Smooth muscle cell (in vitro differentiated cells): Measurements from ENCODE around the gene SPHK1. TPM values are rescaled to one million over a fixed set of nuclear protein-coding genes. Genes with fewer than 3 reads are reported as not detected.

Experiments
- DNase-seq: peaks from one replicate; lab custom pipeline; 2025; ENCODE audit not compliant: unreplicated experiment; lab: John Stamatoyannopoulos, UW
- H2AFZ ChIP-seq: fragments of 200-600 bp; sonication (generic); 2 replicates; pipeline ENCODE4 v1.6.0; 2016; ENCODE audit warnings: antibody characterized with exemption, low read depth, mild to moderate bottlenecking
- H3F3A ChIP-seq: fragments of 200-600 bp; sonication (generic); 2 replicates; pipeline ENCODE4 v1.6.0; 2017; ENCODE audit warnings: antibody characterized with exemption, low read depth
- H3K27ac ChIP-seq: fragments of 200-600 bp; sonication (generic); 2 replicates; pipeline ENCODE4 v1.5.1; 2016; ENCODE audit warnings: low read depth, mild to moderate bottlenecking
- H3K27me3 ChIP-seq: fragments of 200-600 bp; sonication (generic); 2 replicates; pipeline ENCODE4 v1.6.1; 2016; ENCODE audit warnings: low read depth, mild to moderate bottlenecking
- H3K36me3 ChIP-seq: fragments of 200-600 bp; sonication (generic); 2 replicates; pipeline ENCODE4 v1.5.1; 2016; ENCODE audit warnings: low read depth
- H3K4me1 ChIP-seq: fragments of 200-600 bp; sonication (generic); 2 replicates; pipeline ENCODE4 v1.5.1; 2016; ENCODE audit warnings: low read depth
- H3K4me2 ChIP-seq: fragments of 200-600 bp; sonication (generic); 2 replicates; pipeline ENCODE4 v1.6.0; 2016; ENCODE audit warnings: mild to moderate bottlenecking
- H3K4me3 ChIP-seq: fragments of 200-600 bp; sonication (generic); 2 replicates; pipeline ENCODE4 v1.5.1; 2016; ENCODE audit warnings: mild to moderate bottlenecking
- H3K79me2 ChIP-seq: fragments of 200-600 bp; sonication (generic); 2 replicates; pipeline ENCODE4 v1.6.0; 2016; ENCODE audit warnings: low read depth, mild to moderate bottlenecking
- H3K9ac ChIP-seq: fragments of 200-600 bp; sonication (generic); 2 replicates; pipeline ENCODE4 v1.6.0; 2016; ENCODE audit warnings: low read depth
- H3K9me3 ChIP-seq: fragments of 200-600 bp; sonication (generic); replicated peaks from 2 replicates; pipeline ENCODE4 v1.5.1; 2016; ENCODE audit warnings: low read depth
- H4K20me1 ChIP-seq: fragments of 200-600 bp; sonication (generic); 2 replicates; pipeline ENCODE4 v1.6.0; 2016; ENCODE audit warnings: low read depth
- CTCF ChIP-seq: fragments of 200-600 bp; sonication (generic); IDR thresholded peaks from 2 replicates; pipeline ENCODE4 v1.5.1; 2017; ENCODE audit warnings: borderline replicate concordance, mild to moderate bottlenecking, antibody characterized with exemption; ENCODE audit not compliant: insufficient read depth, poor library complexity, severe bottlenecking
- WGBS: methylation state at CpG from one replicate; pipeline ENCODE4 v1.1.7; 2016; ENCODE audit warnings: low lambda C conversion rate; 5-methylcytosine and 5-hydroxymethylcytosine counted together
- polyA plus RNA-seq: library from polyadenylated mRNA; unstranded; fragments of >200 nt; fragmentation: Nextera tagmentation; extraction: Ambion mirVana; gene quantifications from 2 replicates; pipeline ENCODE4 v1.2.1, GENCODE V29; 2016
- total RNA-seq: library from RNA; depleted of rRNA; stranded (reverse); fragments of >200 nt; gene quantifications from 2 replicates; pipeline ENCODE4 v1.2.3, GENCODE V29; 2014

The SPHK1 gene
- total and polyA plus RNA-seq, 2 experiments from 2014 or later = 20.1 to 24.8 TPM

- Histone ChIP-seq H2AFZ (no peak overlapping the region), H3K9ac (no peak overlapping the region), H3F3A (no peaks in the 10 kb centered on the region), H3K36me3 (no peaks in the 10 kb centered on the region), H3K9me3 (no peaks in the 10 kb centered on the region), H3K4me3 (no peak overlapping the region), H3K27ac (no peak overlapping the region), H4K20me1 (no peaks in the 10 kb centered on the region), H3K27me3 (no peaks in the 10 kb centered on the region), H3K4me1 (peaks cover under 1% of the 10 kb centered on the region), H3K79me2 (no peaks in the 10 kb centered on the region), H3K4me2 (no peak overlapping the region)
- DNase-seq = no peak
- no peak for TF ChIP-seq CTCF
- 86% methylated on average over 8 of the region's 8 CpGs for WGBS
Observed at GRCh38 chr17:76376318-76377133, 7.9 kb upstream of the SPHK1 start.

GRCh38 chr17:76378548-76379274, 5.7 kb upstream of the SPHK1 start:
- Histone ChIP-seq H4K20me1 (no peaks in the 10 kb centered on the region), H3K27ac (no peak overlapping the region), H3F3A (no peaks in the 10 kb centered on the region), H2AFZ (no peak overlapping the region), H3K9ac (no peak overlapping the region), H3K9me3 (no peaks in the 10 kb centered on the region), H3K79me2 (no peaks in the 10 kb centered on the region), H3K27me3 (no peaks in the 10 kb centered on the region), H3K4me3 (no peak overlapping the region), H3K4me2 (no peak overlapping the region), H3K36me3 (no peaks in the 10 kb centered on the region), H3K4me1 (peaks cover 13% of the 10 kb centered on the region)
- no peak for DNase-seq
- TF ChIP-seq CTCF = no peak
- WGBS = 77% methylated on average over 5 of the region's 5 CpGs

DNA sequence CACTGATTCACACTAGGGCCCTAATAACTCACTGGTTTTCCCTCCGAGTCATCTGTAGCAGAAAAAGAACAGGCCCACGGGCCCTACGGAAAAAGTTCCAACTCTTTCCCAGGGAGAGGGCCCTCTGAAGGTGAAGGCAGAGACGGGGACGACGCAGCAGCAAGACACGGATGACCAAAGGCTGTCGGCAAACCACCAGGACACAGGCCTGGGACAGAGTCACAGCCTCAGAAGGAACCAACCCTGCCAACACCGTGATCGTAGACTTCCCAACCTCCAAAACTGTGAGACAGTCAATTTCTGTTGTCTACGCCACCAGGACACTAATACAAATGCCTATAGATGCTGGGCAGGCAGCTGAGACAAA, 5.2 kb upstream of the SPHK1 start:
- Histone ChIP-seq H3K4me1 (peaks cover 13% of the 10 kb centered on the region), H3K36me3 (no peaks in the 10 kb centered on the region), H3K27ac (no peak overlapping the region), H3F3A (no peaks in the 10 kb centered on the region), H3K9ac (no peak overlapping the region), H3K79me2 (no peaks in the 10 kb centered on the region), H3K4me2 (no peak overlapping the region), H3K4me3 (no peak overlapping the region), H3K9me3 (no peaks in the 10 kb centered on the region), H2AFZ (no peak overlapping the region), H4K20me1 (no peaks in the 10 kb centered on the region), H3K27me3 (no peaks in the 10 kb centered on the region)
- DNase-seq = no peak
- WGBS = 76% methylated on average over 11 of the region's 11 CpGs
- no peak for TF ChIP-seq CTCF
